ENCODE results near the gene SRRM2.

The SRRM2 gene

GRCh38 chr16:2806286-2806685 is 53.8 kb downstream of the SRRM2 start:
- no peak for DNase-seq (ENCODE audit: extremely low read depth, low read depth)
- no peak overlapping the region for H3K4me3 ChIP-seq (replicated peaks; ENCODE audit: low read depth, low read length)
- no peak for TF ChIP-seq CTCF (IDR thresholded peaks at IDR 0.05; ENCODE audit: low read depth, low read length, missing control alignments)

- no peak for DNase-seq (ENCODE audit: extremely low read depth, low read depth)
- no peak overlapping the region for H3K4me3 ChIP-seq (replicated peaks; ENCODE audit: low read depth, low read length)
- TF ChIP-seq CTCF (IDR thresholded peaks at IDR 0.05; ENCODE audit: low read depth, low read length, missing control alignments), result no peak
Observed at GRCh38 chr16:2808181-2808580, 55.7 kb downstream of the SRRM2 start.

GRCh38 chr16:2809149-2809760 is 56.8 kb downstream of the SRRM2 start:
- H3K4me3 ChIP-seq (replicated peaks; ENCODE audit: low read depth, low read length), result no peak overlapping the region
- DNase-seq (ENCODE audit: extremely low read depth, low read depth), result no peak
- no peak for TF ChIP-seq CTCF (IDR thresholded peaks at IDR 0.05; ENCODE audit: low read depth, low read length, missing control alignments)

GRCh38 chr16:2810651-2811050 is 58.2 kb downstream of the SRRM2 start:
- no peak overlapping the region for H3K4me3 ChIP-seq (replicated peaks; ENCODE audit: low read depth, low read length)
- no peak for TF ChIP-seq CTCF (IDR thresholded peaks at IDR 0.05; ENCODE audit: low read depth, low read length, missing control alignments)
- no peak for DNase-seq (ENCODE audit: extremely low read depth, low read depth)

GRCh38 chr16:2811703-2812471 is 59.4 kb downstream of the SRRM2 start:
- no peak for TF ChIP-seq CTCF (IDR thresholded peaks at IDR 0.05; ENCODE audit: low read depth, low read length, missing control alignments)
- DNase-seq (ENCODE audit: extremely low read depth, low read depth), result no peak
- no peak overlapping the region for H3K4me3 ChIP-seq (replicated peaks; ENCODE audit: low read depth, low read length)

GRCh38 chr16:2813771-2814221 is 61.4 kb downstream of the SRRM2 start:
- DNase-seq (ENCODE audit: extremely low read depth, low read depth), result no peak
- no peak for TF ChIP-seq CTCF (IDR thresholded peaks at IDR 0.05; ENCODE audit: low read depth, low read length, missing control alignments)
- H3K4me3 ChIP-seq (replicated peaks; ENCODE audit: low read depth, low read length), result no peak overlapping the region

Data from HFF-Myc (cell line).